ENCODE data around the gene ACTRT3.

The ACTRT3 gene

GRCh38 chr3:169787791-169788190 is 18.4 kb upstream of the ACTRT3 start:
- no peak overlapping the region for H3K4me3 ChIP-seq (ENCODE audit: low read depth, low read length)
- no peak for DNase-seq (ENCODE audit: low read depth)
- TF ChIP-seq CTCF (conservative IDR thresholded peaks at IDR 0.05; ENCODE audit: low read depth, low read length): no peak

GRCh38 chr3:169787120-169787519 is 17.8 kb upstream of the ACTRT3 start:
- TF ChIP-seq CTCF (conservative IDR thresholded peaks at IDR 0.05; ENCODE audit: low read depth, low read length): no peak
- H3K4me3 ChIP-seq (ENCODE audit: low read depth, low read length): no peak overlapping the region

GRCh38 chr3:169781209-169781855 is 12.0 kb upstream of the ACTRT3 start:
- no peak for TF ChIP-seq CTCF (conservative IDR thresholded peaks at IDR 0.05; ENCODE audit: low read depth, low read length)
- no peak for DNase-seq (ENCODE audit: low read depth)
- H3K4me3 ChIP-seq (ENCODE audit: low read depth, low read length): no peak overlapping the region

More at GRCh38 chr3:169787120-169787519, 17.8 kb upstream of the ACTRT3 start:
- no peak for DNase-seq (ENCODE audit: low read depth)

- no peak for DNase-seq (ENCODE audit: low read depth)
- no peak for TF ChIP-seq CTCF (conservative IDR thresholded peaks at IDR 0.05; ENCODE audit: low read depth, low read length)
These were observed 11.4 kb upstream of the ACTRT3 start for GRCh38 chr3:169780742-169781141.

GRCh38 chr3:169777822-169778221 is 8.5 kb upstream of the ACTRT3 start:
- no peak for TF ChIP-seq CTCF (conservative IDR thresholded peaks at IDR 0.05; ENCODE audit: low read depth, low read length)
- H3K4me3 ChIP-seq (ENCODE audit: low read depth, low read length): no peak overlapping the region
- DNase-seq (ENCODE audit: low read depth): no peak

More at GRCh38 chr3:169780742-169781141, 11.4 kb upstream of the ACTRT3 start:
- no peak overlapping the region for H3K4me3 ChIP-seq (ENCODE audit: low read depth, low read length)

GRCh38 chr3:169774186-169774585 is 4.8 kb upstream of the ACTRT3 start:
- TF ChIP-seq CTCF (conservative IDR thresholded peaks at IDR 0.05; ENCODE audit: low read depth, low read length): no peak
- DNase-seq (ENCODE audit: low read depth): no peak
- H3K4me3 ChIP-seq (ENCODE audit: low read depth, low read length): peak overlapping the region; percentile 81
